HG02970 (cell line): ENCODE data around the gene GSTCD.
"Not testable (repeated sequence)": the region's sequence is repeated elsewhere in the genome, so short reads cannot be mapped to it uniquely, and the experiment has no call there.

Source experiments
- ATAC-seq: cut with Tn5 transposase; IDR thresholded peaks from one replicate; pipeline ENCODE4 v1.9.1; 2021; ENCODE audit warnings: mild to moderate bottlenecking, moderate library complexity, moderate number of reproducible peaks; ENCODE audit not compliant: unreplicated experiment, low FRiP score

The GSTCD gene

GRCh38 chr4:105708181-105709080, at the start of gene GSTCD, which contains the start of gene INTS12:
GSTCD (plus strand) TSS chr4:105708784; CDS start chr4:105717614, 8,830 bp downstream.
INTS12 (minus strand) TSS chr4:105708689; CDS start chr4:105700005, 8,684 bp downstream.
- ATAC-seq = peak; percentile 87

GRCh38 chr4:105659190-105659589, 49.4 kb upstream of the GSTCD start:
- ATAC-seq = no peak

- no peak for ATAC-seq
Measured at GRCh38 chr4:105661028-105661427, 47.6 kb upstream of the GSTCD start.

- no peak for ATAC-seq
Measured at GRCh38 chr4:105662935-105663675, 45.5 kb upstream of the GSTCD start.

GRCh38 chr4:105666693-105667092, 41.9 kb upstream of the GSTCD start:
- no peak for ATAC-seq

GRCh38 chr4:105670684-105671083, 37.9 kb upstream of the GSTCD start:
- no peak for ATAC-seq

GRCh38 chr4:105671301-105671700, 37.3 kb upstream of the GSTCD start:
- no peak for ATAC-seq

- ATAC-seq = no peak
Measured at GRCh38 chr4:105674011-105674410, 34.6 kb upstream of the GSTCD start.

- ATAC-seq = no peak
Measured at GRCh38 chr4:105677709-105678108, 30.9 kb upstream of the GSTCD start.

GRCh38 chr4:105679186-105679585, 29.4 kb upstream of the GSTCD start:
- no peak for ATAC-seq

GRCh38 chr4:105683038-105683437, 25.5 kb upstream of the GSTCD start:
- ATAC-seq = no peak

GRCh38 chr4:105686571-105686970, 22.0 kb upstream of the GSTCD start:
- ATAC-seq = no peak

GRCh38 chr4:105694812-105695211, 13.8 kb upstream of the GSTCD start:
- not testable (repeated sequence) for ATAC-seq

GRCh38 chr4:105695832-105696231, 12.8 kb upstream of the GSTCD start:
- not testable (repeated sequence) for ATAC-seq

- no peak for ATAC-seq
Measured at GRCh38 chr4:105698607-105699006, 10.0 kb upstream of the GSTCD start.

GRCh38 chr4:105707782-105708180, 803 bp upstream of the GSTCD start:
- ATAC-seq = no peak

GRCh38 chr4:105709081-105709450, 482 bp downstream of the GSTCD start:
- ATAC-seq = peak; percentile 38

- ATAC-seq = no peak
Measured at GRCh38 chr4:105710012-105710600, 1.5 kb downstream of the GSTCD start.

- ATAC-seq = no peak
Measured at GRCh38 chr4:105710678-105711077, 2.1 kb downstream of the GSTCD start.

GRCh38 chr4:105712766-105713165, 4.2 kb downstream of the GSTCD start:
- no peak for ATAC-seq

GRCh38 chr4:105714071-105714521, 5.5 kb downstream of the GSTCD start:
- ATAC-seq = peak; percentile 44
